Measurements from ENCODE around the gene FAM180B. TPM values are rescaled to one million over a fixed set of nuclear protein-coding genes. Genes with fewer than 3 reads are reported as not detected.

FAM180B gene
- total RNA-seq, 1 experiment from 2014 or later, result not detected

- no peak for TF ChIP-seq CTCF (IDR thresholded peaks at IDR 0.05 in 2 of 3, conservative IDR thresholded peaks at IDR 0.05 in 1 of 3; ENCODE audit: borderline replicate concordance in 1 of 3, insufficient read depth in 1 of 3, low read depth in 2 of 3, low read length in 2 of 3)
- TF ChIP-seq EZH2 (IDR thresholded peaks at IDR 0.05), result no peak
- TF ChIP-seq FOSL1 (IDR thresholded peaks at IDR 0.05; ENCODE audit: low read depth), result no peak
- no peak for TF ChIP-seq SP1 (IDR thresholded peaks at IDR 0.05; ENCODE audit: low read depth)
- no peak for TF ChIP-seq ZBTB33 (IDR thresholded peaks at IDR 0.05; ENCODE audit: extremely low read depth, insufficient replicate concordance, low read length)
Observed at GRCh38 chr11:47599902-47600301, 13.4 kb downstream of the FAM180B start (continued).

GRCh38 chr11:47603295-47603694, 16.8 kb downstream of the FAM180B start:
- Histone ChIP-seq H3K27me3 (ENCODE audit: insufficient read depth, low read length) (no peaks in the 10 kb centered on the region; the same call in 1 of the 2 replicates), H3K79me2 (ENCODE audit: insufficient read depth, low read length) (no peaks in the 10 kb centered on the region), H3K36me3 (ENCODE audit: control insufficient read depth in 1 of 2, insufficient read depth in 2 of 2, low read length in 2 of 2) (no peaks in the 10 kb centered on the region), H3K9me2 (ENCODE audit: insufficient read depth) (no peaks in the 10 kb centered on the region), H3K27ac (ENCODE audit: low read depth, low read length) (no peak overlapping the region), H4K20me1 (ENCODE audit: insufficient read depth) (no peaks in the 10 kb centered on the region), H2AFZ (ENCODE audit: low read depth, low read length, poor library complexity, severe bottlenecking) (no peak overlapping the region), H3K4me1 (ENCODE audit: control insufficient read depth in 1 of 2, insufficient read depth in 2 of 2, low read length in 2 of 2) (no peaks in the 10 kb centered on the region), H3K9ac (ENCODE audit: low read length) (no peak overlapping the region), H3K4me3 (replicated peaks in 1 of 2; ENCODE audit: low read depth in 1 of 2, low read length in 2 of 2) (no peak overlapping the region), H3K9me3 (ENCODE audit: control insufficient read depth in 1 of 2, insufficient read depth in 1 of 2, low read depth in 1 of 2, low read length in 2 of 2) (no peaks in the 10 kb centered on the region), H3K4me2 (ENCODE audit: low read length) (no peak overlapping the region)
- ChIA-PET POLR2A (interaction anchor here (1.1 kb wide), 1 partner anchor 10 kb away, joined by 3 read pairs; no protein-coding TSS in a partner anchor), RAD21 (ENCODE audit: low non-redundant PET in 1 of 2, low total read pairs in 2 of 2, uncharacterized antibody in 2 of 2, unreplicated experiment in 2 of 2) (no interaction called here), CTCF (no interaction called here)
- TF ChIP-seq TCF7L2 (IDR thresholded peaks at IDR 0.05; ENCODE audit: borderline replicate concordance, extremely low read depth, insufficient read depth, insufficient read length) (no peak), ZBTB33 (IDR thresholded peaks at IDR 0.05; ENCODE audit: extremely low read depth, insufficient replicate concordance, low read length) (no peak), ZNF274 (IDR thresholded peaks at IDR 0.05; ENCODE audit: low read depth, low read length) (no peak), POLR2AphosphoS5 (IDR thresholded peaks at IDR 0.05; ENCODE audit: low read depth, low read length) (no peak), EZH2 (IDR thresholded peaks at IDR 0.05) (no peak), YY1 (IDR thresholded peaks at IDR 0.05; ENCODE audit: extremely low read depth, insufficient replicate concordance, low read depth, low read length) (no peak), EZH2phosphoT487 (IDR thresholded peaks at IDR 0.05; ENCODE audit: borderline replicate concordance) (no peak), CEBPB (IDR thresholded peaks at IDR 0.05; ENCODE audit: low read depth) (no peak), EGR1 (IDR thresholded peaks at IDR 0.05; ENCODE audit: low read depth) (no peak), FOSL1 (IDR thresholded peaks at IDR 0.05; ENCODE audit: low read depth) (no peak)
- intact Hi-C loops (cut with micrococcal nuclease), result no loop called here
- DNase-seq (ENCODE audit: low read depth, low spot score), result no peak
- BruUV-seq (replicated peaks), result no TSS peak
- ATAC-seq, result no peak
